Activated T-cell treated with anti-CD3 and anti-CD28 coated beads for 4 hours (primary cell): ENCODE data around the gene DLX3.

Source experiments
- DNase-seq: peaks from one replicate; pipeline ENCODE4 v3.0.0-alpha.2; 2020

DLX3 gene

DNA sequence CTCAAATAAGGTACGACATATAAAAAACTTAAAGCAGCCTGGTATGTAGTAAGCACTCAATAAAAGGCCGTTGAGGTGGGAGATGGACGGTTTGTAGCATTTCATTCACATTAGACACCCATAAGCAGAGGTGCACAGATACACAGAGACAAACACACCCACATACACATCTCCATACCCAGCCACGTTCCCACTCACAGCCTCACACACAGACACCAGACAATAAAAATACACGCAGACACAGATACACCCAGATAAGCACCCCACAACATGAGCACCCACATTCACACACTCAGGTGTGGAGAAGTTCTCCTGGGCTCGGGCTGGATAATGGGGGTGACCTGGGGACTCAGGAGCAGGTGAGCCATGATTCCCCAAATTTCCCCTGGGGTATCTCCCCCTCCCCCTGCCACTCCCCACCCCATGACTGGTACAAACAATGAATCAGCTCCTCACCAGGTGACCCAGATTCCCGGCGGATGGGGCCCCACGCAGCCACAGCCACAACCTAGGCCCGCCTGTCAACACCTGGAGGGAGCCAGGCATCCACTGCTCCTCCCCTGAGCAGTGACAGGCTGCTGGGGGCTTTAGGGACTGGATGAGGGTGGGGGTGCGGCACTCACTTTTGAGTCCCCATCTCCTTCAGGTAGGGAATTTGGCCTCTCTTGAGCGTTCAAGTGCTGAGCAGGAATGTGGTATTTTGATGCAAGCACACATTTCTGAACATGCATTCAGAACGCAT lies 2.7 kb downstream of the DLX3 start:
- no peak for DNase-seq

DNA sequence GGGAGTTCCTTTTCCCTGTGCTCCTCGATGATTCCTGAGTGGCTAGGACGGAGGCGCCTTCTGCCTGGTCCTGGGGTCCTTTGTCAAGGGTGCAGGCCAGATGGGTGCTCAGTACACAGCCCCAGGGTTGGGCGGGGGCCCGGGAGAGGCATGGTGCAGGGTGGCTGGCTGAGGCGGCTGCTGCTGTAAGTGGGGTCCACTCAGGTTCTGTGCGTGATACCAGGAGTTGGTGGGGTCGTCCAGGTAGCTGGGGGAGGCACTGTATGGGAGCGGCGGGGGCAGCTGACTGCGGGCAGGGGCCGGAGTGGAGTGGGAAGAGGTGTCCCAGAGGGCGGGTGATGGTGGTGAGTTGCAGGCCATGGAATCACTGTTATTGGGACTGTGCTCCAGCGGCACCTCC lies 3.6 kb downstream of the DLX3 start:
- no peak for DNase-seq

DNA sequence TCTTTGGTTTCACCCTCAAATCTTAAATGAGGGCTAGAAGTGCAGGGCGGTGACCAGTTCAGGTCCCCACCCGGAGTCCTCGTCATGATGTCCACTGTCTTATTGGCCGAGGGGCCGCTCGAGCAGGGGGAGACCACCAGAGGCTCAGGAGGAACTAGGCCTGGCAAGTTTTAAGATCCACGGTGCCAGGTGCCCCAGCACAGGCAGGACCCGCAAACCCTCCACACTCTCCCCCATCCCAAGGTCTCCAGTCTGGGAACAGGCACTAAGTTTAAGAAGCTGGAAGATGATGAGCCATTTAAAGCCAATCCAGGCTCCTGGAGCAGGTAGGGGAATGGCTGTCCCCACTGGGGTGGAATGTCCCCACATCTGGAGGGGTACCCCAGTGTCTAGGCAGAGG lies 4.1 kb downstream of the DLX3 start:
- no peak for DNase-seq

- no peak for DNase-seq
These were observed 4.7 kb downstream of the DLX3 start for GRCh38 chr17:49990331-49990730.

DNA sequence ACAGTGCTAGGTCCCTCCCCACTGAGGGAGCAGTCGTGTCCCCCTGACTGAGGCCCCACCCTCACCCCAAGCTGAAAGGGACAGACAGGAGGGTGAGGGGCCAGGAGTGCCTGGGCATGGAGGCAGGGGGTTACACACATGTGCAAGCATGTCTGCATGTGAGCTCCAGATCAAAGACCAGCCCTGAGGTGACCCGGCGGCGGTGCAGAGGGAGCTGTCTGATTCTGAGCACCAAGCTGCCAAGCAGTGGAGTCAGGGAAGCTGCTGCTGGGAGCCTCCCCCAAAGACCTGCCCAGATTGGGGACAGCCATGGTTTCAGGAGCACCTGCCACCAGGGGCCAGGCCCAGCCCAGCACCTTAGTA lies 5.5 kb downstream of the DLX3 start:
- no peak for DNase-seq

DNA sequence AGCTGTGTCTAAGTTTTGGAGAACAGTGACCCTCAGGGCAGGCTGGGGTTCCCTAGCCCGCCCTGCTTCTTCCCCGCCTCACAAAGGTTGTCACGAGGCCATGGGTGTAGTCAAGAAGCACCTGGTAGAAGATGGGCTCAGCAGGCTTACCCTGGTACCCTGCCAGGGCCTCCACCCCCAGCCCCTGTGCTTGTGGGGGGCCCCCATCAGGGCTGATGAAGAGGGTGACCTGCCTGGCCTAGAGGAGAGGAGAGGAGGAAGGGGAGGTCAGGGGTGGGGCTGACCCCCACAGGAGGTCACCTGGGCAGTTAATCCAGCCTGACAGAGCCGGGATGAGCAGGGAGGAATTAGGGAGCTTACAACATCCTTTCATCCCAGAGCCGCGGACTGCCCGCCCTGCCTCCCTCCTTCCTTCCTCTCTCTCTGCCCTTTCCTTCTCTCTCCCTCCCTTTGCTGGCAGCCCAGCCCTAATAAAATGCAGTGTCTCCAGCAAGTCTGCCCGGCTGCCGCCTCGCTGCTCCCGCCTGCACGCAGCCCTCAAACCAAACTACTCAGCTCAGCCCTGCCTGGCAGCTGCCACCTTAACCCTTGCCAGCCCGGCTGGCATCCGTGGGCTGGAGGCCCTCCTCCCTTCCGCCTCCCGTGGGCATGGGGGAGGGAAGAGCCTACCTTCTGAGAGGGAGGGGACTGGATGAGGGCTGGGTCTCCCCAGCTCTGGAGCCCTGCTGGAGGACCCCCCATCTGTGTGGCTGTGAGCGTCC lies 7.2 kb downstream of the DLX3 start:
- no peak for DNase-seq

GRCh38 chr17:49987290-49987585 lies 7.8 kb downstream of the DLX3 start:
- DNase-seq = no peak

GRCh38 chr17:49986396-49987289 lies 8.4 kb downstream of the DLX3 start:
- no peak for DNase-seq

GRCh38 chr17:49985310-49985990 lies 9.6 kb downstream of the DLX3 start:
- DNase-seq = no peak

- DNase-seq = no peak
These were observed 10.2 kb downstream of the DLX3 start for GRCh38 chr17:49984776-49985175.

DNA sequence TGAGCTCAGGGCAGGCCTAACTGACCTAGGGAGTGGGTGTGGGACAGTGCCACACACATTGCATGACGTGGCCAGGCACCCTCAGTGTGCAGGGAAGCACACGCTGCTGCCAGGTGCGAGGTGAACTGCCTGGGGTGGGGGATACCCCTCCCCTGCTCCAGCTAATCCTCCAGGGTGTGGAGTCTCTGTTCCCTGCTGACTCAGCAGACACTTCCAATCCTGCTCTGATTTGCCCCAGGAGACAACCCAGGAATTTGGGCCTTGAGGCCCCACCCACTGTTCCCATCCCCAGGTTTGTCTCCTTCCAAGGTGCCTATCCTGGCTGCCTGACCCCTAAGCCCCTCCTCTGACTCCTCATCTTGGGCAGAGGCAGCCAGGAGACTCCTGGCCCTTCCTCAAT lies 10.7 kb downstream of the DLX3 start:
- DNase-seq = no peak

- no peak for DNase-seq
These were observed 14.3 kb downstream of the DLX3 start for GRCh38 chr17:49980703-49981197.

DNA sequence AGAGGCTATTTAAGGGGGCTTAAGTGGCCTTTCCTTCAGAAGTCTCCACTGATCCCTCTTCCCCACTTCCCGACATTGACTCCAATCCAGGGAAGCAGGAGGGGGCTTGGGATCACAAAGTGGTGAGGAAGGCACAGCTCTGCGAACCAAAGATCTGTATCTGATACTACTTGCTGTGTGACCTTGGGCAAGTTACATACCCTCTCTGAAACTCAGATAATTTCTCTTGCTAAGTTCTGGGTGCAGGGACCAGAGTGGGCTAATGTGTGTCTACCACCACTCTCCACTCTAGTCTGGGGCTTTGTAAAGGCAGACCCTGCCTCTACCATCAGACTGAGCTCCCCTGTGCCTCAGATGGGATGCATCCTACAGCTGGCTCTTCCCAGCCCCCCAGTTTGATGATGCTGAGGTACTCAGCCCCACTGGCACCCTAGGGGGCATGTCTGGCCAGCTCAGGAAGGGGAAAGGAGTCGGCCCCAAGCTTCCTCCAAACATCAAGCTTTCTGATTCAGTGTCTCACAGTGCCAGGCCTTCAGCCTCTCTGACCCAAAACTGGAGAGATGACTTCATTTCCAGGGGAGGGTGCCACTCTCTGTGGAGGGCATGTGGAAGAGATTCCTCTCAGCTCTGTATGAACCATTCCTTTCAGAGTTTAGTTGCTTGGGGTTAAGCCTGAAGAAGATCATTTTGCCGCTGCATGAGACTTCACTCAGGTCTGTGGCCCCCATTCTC lies 15.1 kb downstream of the DLX3 start:
- no peak for DNase-seq

GRCh38 chr17:49978501-49978900 lies 16.5 kb downstream of the DLX3 start:
- DNase-seq = no peak

DNA sequence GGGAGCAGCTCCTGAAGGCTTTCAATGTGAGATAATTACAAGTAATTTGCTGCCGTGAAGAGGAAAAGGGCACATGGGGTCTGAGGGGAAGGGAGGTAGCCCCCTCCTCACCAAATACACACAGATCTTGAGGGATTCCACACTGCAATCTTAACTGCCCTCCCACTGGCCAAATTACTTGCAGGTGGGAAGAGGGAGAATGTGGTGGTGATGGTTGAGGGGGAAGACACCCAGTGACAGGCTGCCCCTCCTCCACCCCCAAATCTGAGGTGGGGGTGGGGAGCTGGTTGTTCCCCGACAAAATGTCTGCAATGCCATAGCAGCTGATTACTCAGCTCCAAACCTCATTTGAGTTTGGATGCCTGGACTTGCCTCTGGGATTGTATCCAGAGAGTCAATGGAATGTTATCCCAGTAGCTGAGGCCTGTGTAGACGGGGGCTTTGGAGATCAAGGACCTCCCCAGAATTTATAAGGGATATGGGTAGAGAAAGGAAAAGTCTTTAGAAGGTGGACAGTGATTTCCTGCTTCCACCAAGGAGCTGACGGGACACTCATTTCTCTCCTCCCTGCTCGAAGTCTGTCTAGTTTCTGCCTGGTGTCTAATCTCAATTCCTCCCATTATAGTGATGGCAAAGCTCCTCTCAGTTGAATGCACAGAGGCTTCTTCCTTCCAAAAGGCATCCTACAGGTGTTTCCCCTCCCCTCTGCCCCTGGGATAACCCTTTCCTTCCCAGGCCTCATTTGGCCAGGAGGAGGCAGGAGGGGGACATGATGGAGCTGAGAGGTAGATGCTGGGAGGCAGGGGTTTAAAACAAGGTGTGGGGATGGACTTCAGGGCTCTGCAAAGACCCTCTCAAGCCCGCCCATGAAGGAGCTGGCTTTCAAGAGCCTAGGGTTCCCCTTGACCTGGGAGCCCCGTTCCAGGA lies 17.3 kb downstream of the DLX3 start:
- no peak for DNase-seq

DNA sequence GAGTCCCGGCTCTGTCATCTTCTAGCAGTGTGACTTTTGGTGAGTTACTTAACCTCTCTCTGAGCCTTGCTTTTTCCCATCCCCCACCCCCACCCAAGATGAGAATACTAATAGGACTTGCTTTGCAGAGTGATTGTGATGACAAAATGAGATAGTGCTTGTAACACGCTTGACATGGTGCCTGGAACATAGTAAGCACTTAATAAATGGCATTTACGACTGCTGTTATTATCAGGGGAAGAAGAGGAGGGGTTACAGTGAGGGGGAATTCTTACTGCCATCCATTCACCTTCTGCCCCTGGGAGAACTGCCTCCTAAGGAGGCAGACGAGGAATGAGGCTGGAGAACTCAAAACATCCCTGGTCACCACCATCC lies 18.2 kb downstream of the DLX3 start:
- no peak for DNase-seq

DNA sequence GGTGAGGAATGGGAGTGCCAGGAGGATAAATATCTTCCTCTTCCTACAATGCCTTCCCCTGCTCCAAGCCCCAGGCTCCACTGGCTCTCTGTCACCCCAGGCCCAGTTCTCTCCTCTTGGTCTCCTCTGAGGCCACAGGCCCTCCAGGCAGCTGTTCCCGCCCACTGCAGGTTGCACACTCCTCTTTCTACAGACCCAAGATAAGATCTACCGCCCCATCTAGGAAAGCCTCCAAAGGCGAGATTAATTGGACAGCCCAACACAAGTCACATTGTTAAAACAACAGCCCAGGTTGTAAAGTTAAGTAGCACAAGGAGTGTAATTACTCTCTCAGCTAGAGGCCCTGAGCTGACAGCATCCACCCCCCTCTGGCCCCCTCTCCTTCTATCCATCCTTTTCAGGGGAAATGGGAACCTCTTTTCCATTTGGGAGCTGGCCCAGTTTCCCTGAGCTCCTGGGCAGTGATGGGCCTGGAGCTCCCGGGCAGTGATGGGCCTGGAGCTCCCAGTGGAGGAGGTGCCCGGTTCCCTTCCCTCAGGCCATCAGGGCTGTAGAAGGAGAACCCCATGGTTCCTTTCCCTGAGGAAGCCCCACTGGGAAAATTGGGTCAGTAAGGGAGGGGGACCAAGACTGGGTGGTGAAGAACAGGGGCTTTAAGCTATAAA lies 18.7 kb downstream of the DLX3 start:
- DNase-seq = no peak

- no peak for DNase-seq
These were observed 19.5 kb downstream of the DLX3 start for GRCh38 chr17:49975531-49975930.

GRCh38 chr17:49973271-49973615 lies 21.8 kb downstream of the DLX3 start:
- DNase-seq = no peak

DNA sequence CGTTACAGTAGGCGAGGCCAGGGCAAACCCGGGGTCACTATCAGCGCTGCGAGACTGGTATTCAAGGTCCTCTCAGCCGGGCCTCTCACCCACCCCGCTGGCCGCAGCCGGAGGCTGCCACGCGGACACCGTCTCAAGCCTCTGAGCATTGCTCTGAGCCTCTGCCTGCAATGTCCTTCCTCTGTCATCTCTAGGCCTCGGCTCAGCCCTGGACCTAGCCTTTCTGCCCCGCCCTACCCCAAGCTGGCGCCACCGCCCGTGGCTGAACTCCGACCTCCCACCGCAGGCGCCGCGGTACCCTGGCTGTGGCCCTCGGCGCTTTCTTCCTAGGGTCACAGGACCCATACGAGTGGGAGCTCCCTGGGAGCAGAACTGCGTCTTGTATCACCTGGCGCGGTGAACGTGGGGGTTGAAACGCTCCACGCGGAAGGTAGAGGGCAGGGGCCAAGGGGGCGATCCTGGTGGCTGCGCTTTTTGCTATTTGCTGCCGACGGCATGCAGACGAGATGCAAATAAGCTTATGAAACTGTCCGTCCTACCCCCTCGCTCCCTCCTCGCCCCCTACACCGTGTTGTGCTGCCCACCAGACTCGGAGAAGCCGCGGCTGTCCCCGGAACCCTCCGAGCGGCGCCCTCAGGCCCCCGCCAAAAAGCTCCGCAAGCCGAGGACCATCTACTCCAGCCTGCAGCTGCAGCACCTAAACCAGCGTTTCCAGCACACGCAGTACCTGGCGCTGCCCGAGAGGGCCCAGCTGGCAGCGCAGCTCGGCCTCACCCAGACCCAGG lies 22.3 kb downstream of the DLX3 start:
- no peak for DNase-seq
